Putamen (tissue), 1 donor: Measurements from ENCODE around the gene TNIP3.
"Not testable (repeated sequence)": the region's sequence is repeated elsewhere in the genome, so short reads cannot be mapped to it uniquely, and the experiment has no call there.

Source experiments
- DNase-seq: peaks from one replicate; pipeline ENCODE4 v3.0.0-alpha.2; 2016; ENCODE audit warnings: low spot score

The TNIP3 gene

GRCh38 chr4:121164291-121164690, at the start of gene TNIP3:
Gene TNIP3, minus strand, starts transcription at chr4:121164321. Its CDS starts 196 bp downstream, at chr4:121164125.
- no peak for DNase-seq

- no peak for DNase-seq
Observed at GRCh38 chr4:121212806-121213205, 48.7 kb upstream of the TNIP3 start.

GRCh38 chr4:121209171-121209570, 45.0 kb upstream of the TNIP3 start:
- no peak for DNase-seq

GRCh38 chr4:121208244-121209007, 44.3 kb upstream of the TNIP3 start:
- no peak for DNase-seq

GRCh38 chr4:121205777-121206176, 41.7 kb upstream of the TNIP3 start:
- DNase-seq, result not testable (repeated sequence)

- DNase-seq, result no peak
Observed at GRCh38 chr4:121200795-121201472, 36.8 kb upstream of the TNIP3 start.

GRCh38 chr4:121199742-121200561, 35.8 kb upstream of the TNIP3 start:
- no peak for DNase-seq

- DNase-seq, result no peak
Observed at GRCh38 chr4:121198251-121198650, 34.1 kb upstream of the TNIP3 start.

- DNase-seq, result no peak
Observed at GRCh38 chr4:121195649-121196048, 31.5 kb upstream of the TNIP3 start.

GRCh38 chr4:121192480-121192879, 28.4 kb upstream of the TNIP3 start:
- DNase-seq, result peak; percentile 27

GRCh38 chr4:121192013-121192412, 27.9 kb upstream of the TNIP3 start:
- no peak for DNase-seq

GRCh38 chr4:121191361-121191760, 27.2 kb upstream of the TNIP3 start:
- no peak for DNase-seq

GRCh38 chr4:121190389-121190788, 26.3 kb upstream of the TNIP3 start:
- DNase-seq, result no peak

- no peak for DNase-seq
Observed at GRCh38 chr4:121189326-121190215, 25.4 kb upstream of the TNIP3 start.

- no peak for DNase-seq
Observed at GRCh38 chr4:121187206-121187605, 23.1 kb upstream of the TNIP3 start.

- DNase-seq, result no peak
Observed at GRCh38 chr4:121185960-121186359, 21.8 kb upstream of the TNIP3 start.

- no peak for DNase-seq
Observed at GRCh38 chr4:121183989-121184388, 19.9 kb upstream of the TNIP3 start.

GRCh38 chr4:121183361-121183760, 19.2 kb upstream of the TNIP3 start:
- DNase-seq, result no peak

GRCh38 chr4:121182296-121182695, 18.2 kb upstream of the TNIP3 start:
- no peak for DNase-seq

GRCh38 chr4:121181493-121181892, 17.4 kb upstream of the TNIP3 start:
- DNase-seq, result no peak

GRCh38 chr4:121180558-121180957, 16.4 kb upstream of the TNIP3 start:
- DNase-seq, result no peak
